Measurements from ENCODE around the gene MAD1L1.
"Not testable (repeated sequence)": the region's sequence is repeated elsewhere in the genome, so short reads cannot be mapped to it uniquely, and the experiment has no call there.

MAD1L1 gene

GRCh38 chr7:1865571-1866255 is 367.0 kb downstream of the MAD1L1 start:
- no peak overlapping the region for H3K4me3 ChIP-seq (ENCODE audit: low read depth, low read length)
- in situ Hi-C loops (cut with HindIII; ENCODE audit: low sequenced_read_pairs): no loop called here
- DNase-seq (ENCODE audit: low read depth, low spot score): no peak
- TF ChIP-seq, protein P1, sequence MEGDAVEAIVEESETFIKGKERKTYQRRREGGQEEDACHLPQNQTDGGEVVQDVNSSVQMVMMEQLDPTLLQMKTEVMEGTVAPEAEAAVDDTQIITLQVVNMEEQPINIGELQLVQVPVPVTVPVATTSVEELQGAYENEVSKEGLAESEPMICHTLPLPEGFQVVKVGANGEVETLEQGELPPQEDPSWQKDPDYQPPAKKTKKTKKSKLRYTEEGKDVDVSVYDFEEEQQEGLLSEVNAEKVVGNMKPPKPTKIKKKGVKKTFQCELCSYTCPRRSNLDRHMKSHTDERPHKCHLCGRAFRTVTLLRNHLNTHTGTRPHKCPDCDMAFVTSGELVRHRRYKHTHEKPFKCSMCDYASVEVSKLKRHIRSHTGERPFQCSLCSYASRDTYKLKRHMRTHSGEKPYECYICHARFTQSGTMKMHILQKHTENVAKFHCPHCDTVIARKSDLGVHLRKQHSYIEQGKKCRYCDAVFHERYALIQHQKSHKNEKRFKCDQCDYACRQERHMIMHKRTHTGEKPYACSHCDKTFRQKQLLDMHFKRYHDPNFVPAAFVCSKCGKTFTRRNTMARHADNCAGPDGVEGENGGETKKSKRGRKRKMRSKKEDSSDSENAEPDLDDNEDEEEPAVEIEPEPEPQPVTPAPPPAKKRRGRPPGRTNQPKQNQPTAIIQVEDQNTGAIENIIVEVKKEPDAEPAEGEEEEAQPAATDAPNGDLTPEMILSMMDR (IDR thresholded peaks at IDR 0.05; ENCODE audit: low read depth, low read length): no peak

- DNase-seq (ENCODE audit: low read depth, low spot score): no peak
- in situ Hi-C loops (cut with HindIII; ENCODE audit: low sequenced_read_pairs): no loop called here
- H3K4me3 ChIP-seq (ENCODE audit: low read depth, low read length): no peak overlapping the region
- TF ChIP-seq, protein P1 (IDR thresholded peaks at IDR 0.05; ENCODE audit: low read depth, low read length): no peak
Observed at GRCh38 chr7:1865000-1865555, 367.7 kb downstream of the MAD1L1 start.

- TF ChIP-seq, protein P1 (IDR thresholded peaks at IDR 0.05; ENCODE audit: low read depth, low read length): no peak
- in situ Hi-C loops (cut with HindIII; ENCODE audit: low sequenced_read_pairs): no loop called here
- no peak for DNase-seq (ENCODE audit: low read depth, low spot score)
- H3K4me3 ChIP-seq (ENCODE audit: low read depth, low read length): no peak overlapping the region
Observed at GRCh38 chr7:1864161-1864940, 368.4 kb downstream of the MAD1L1 start.

DNA sequence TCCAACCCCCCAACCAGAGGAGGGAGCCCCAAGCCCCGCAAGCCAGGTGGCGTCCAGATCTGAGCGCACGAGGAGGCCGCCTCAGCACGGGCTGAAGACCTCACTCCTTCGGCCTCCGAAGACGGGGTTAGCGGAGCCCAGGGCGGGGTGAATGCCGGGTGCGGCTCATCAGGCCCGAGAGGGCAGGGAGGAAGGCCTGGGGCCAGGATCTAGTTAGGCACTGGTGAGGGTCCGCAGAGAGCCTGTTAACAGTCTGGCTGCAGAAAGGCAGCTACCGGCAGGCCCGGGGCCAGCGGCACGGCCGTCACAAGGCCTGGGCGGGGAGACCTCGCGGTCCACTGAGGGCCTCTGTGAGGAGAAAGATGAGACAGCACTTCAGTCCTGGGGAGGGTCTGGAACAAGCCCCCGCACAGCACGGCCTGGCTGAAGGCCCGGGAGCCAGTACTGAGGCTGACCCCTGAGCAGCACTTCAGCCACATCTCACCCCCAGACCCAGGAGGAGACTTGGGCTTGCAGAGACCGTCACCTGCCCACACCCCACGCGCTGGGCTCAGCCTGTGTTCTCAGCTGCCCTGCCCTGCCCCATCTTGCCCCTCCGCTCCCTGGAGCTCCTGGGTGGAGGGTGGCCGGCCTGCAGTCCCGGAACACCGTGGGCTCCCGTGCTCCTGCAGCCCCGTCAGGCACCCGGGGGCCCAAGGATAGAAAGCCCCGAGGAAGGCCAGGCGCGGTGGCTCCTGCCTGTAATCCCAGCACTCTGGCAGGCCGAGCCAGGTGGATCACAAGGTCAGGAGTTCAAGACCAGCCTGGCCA is 369.4 kb downstream of the MAD1L1 start:
- TF ChIP-seq, protein P1 (IDR thresholded peaks at IDR 0.05; ENCODE audit: low read depth, low read length): no peak
- no peak overlapping the region for H3K4me3 ChIP-seq (ENCODE audit: low read depth, low read length)
- in situ Hi-C loops (cut with HindIII; ENCODE audit: low sequenced_read_pairs): no loop called here
- no peak for DNase-seq (ENCODE audit: low read depth, low spot score)

DNA sequence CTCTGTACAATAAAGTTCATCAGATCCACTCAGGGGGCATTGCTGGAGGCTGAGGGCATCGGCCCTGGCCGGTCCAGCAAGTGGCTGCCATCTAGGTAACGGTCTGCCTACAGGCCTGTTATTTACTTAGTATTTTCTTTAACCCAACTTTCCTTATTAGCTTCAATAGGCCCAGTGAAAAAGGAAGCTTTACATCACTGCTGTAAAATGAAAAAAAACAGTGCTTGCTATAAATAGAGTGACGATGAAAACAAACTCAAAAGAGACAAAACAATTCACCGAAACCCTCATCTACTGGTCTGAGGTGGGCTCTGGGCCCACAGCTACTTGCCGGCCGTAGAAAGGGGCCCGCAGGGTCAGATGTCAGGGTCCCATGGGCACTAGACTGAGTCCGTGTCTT is 370.2 kb downstream of the MAD1L1 start:
- in situ Hi-C loops (cut with HindIII; ENCODE audit: low sequenced_read_pairs): no loop called here
- DNase-seq (ENCODE audit: low read depth, low spot score): no peak
- no peak overlapping the region for H3K4me3 ChIP-seq (ENCODE audit: low read depth, low read length)
- TF ChIP-seq, protein P1 (IDR thresholded peaks at IDR 0.05; ENCODE audit: low read depth, low read length): no peak

GRCh38 chr7:1861799-1862458 is 370.8 kb downstream of the MAD1L1 start:
- in situ Hi-C loops (cut with HindIII; ENCODE audit: low sequenced_read_pairs): no loop called here
- TF ChIP-seq, protein P1 (IDR thresholded peaks at IDR 0.05; ENCODE audit: low read depth, low read length): no peak
- no peak overlapping the region for H3K4me3 ChIP-seq (ENCODE audit: low read depth, low read length)
- no peak for DNase-seq (ENCODE audit: low read depth, low spot score)

DNA sequence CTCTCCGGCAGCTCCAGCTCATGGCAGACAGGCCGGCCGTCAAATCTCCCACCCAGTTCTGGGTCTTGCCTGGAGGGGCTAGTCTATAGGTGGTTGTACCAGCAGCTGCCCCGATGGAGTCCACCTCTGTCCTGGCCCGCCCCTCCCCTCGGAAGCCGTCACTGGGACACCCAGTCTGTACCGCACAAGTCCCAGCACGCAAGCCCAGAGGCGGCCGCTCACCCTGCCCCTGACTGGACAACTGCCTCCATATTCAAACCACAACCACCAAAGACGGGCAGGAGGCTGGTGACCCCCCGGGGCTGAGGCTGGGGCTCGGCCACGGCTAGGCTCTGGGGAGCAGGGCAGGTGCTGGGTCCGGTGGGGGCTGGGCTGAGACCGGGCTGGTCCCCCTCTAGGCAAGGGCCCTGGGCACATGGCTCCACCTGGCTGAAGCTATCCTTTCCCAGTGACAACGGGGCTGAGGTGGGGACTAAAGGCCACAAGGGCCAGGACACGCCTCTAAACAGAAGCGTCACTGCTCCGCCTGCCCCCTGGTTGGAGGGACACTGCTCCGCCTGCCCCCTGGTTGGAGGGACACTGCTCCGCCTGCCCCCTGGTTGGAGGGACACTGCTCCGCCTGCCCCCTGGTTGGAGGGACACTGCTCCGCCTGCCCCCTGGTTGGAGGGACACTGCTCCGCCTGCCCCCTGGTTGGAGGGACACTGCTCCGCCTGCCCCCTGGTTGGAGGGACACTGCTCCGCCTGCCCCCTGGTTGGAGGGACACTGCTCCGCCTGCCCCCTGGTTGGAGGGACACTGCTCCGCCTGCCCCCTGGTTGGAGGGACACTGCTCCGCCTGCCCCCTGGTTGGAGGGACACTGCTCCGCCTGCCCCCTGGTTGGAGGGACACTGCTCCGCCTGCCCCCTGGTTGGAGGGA is 371.6 kb downstream of the MAD1L1 start:
- DNase-seq (ENCODE audit: low read depth, low spot score); H3K4me3 ChIP-seq (ENCODE audit: low read depth, low read length); in situ Hi-C loops (cut with HindIII; ENCODE audit: low sequenced_read_pairs): not testable (repeated sequence)
